Measurements from ENCODE around the gene RAPSN. TPM values are rescaled to one million over a fixed set of nuclear protein-coding genes. Genes with fewer than 3 reads are reported as not detected.

Gene RAPSN
- total and polyA plus RNA-seq, 2 of the 8 experiments (the other 6 are each of a cell fraction or from before 2014, with no cell fraction given) = 0.06 to 0.34 TPM

DNA sequence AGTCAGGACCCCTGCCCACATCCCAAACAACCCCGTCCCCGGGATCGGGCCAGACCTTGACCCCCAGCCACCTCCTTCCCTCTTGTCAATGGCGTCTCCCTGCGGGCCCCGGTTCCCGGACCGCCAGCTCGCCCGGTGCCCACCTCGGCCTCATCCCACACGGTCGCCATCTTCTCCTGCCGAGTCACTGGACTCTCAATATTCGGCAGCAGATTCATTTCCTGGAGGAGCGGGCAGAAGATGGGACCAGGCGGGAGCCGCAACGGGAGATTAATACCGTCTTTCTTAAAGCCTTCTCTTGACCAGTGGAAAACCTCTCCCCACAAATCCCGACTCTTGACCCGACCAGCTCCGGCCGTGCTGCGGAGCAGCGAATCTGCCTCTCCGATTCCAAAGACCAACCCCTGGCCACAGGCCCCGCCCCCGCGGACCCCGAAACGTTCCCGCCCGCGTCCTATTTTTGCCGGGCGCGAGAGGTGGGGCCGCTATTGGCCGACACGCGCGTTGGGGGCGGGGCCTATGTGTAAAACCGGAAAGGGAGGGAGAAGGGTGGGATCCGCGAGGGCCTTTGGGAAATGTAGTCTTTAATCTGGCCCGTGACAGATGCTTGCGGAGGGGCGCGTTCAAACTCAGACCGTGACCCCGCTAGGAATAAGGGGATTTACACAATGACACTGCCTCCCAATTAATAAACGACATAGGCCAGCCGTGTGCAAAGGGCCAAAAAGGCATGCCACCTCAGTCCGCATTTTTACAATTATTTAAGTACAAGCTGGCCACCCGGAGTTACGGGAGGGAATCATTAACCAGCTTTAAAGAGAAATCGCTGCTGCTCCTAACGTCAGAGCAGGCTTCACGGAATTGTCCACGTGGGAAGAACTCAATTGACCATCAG is 22.6 kb downstream of the RAPSN start, which contains the start of gene PSMC3 (continued):
- TF ChIP-seq TCF12 (IDR thresholded peaks at IDR 0.05; ENCODE audit: low read depth, low read length) = no peak
- peak; percentile 84 for TF ChIP-seq ASH2L (IDR thresholded peaks at IDR 0.05; ENCODE audit: low read length)
- peak; percentile 90 for TF ChIP-seq TBP (IDR thresholded peaks at IDR 0.05; ENCODE audit: low read depth, low read length)
- TF ChIP-seq RBBP5 (IDR thresholded peaks at IDR 0.05; ENCODE audit: borderline replicate concordance, low read depth, low read length) = 0 out of 2 replicates have a peak, but pooled peaks have one; percentile 58
- TF ChIP-seq SIN3A (conservative IDR thresholded peaks at IDR 0.05 in 1 of 2, IDR thresholded peaks at IDR 0.05 in 1 of 2; ENCODE audit: low read depth in 1 of 2, low read length in 2 of 2) = peak; percentile 55; a peak in 2 of 4 replicates
- TF ChIP-seq GTF2F1 (IDR thresholded peaks at IDR 0.05; ENCODE audit: borderline replicate concordance, low read depth, low read length) = no peak
- peak; percentile 67 for TF ChIP-seq SIX5 (IDR thresholded peaks at IDR 0.05; ENCODE audit: low read depth, low read length)
- no peak for TF ChIP-seq TEAD4 (IDR thresholded peaks at IDR 0.05; ENCODE audit: low read depth, low read length)
- TF ChIP-seq PHF8 (conservative IDR thresholded peaks at IDR 0.05; ENCODE audit: low read depth, low read length) = peak; percentile 95
- no peak for TF ChIP-seq SP4 (IDR thresholded peaks at IDR 0.05; ENCODE audit: low read length)
- no peak for TF ChIP-seq FOSL1 (IDR thresholded peaks at IDR 0.05; ENCODE audit: insufficient read depth, low read depth, low read length)
- TF ChIP-seq NANOG (IDR thresholded peaks at IDR 0.05; ENCODE audit: insufficient read depth, low read depth, low read length, poor library complexity, severe bottlenecking) = no peak
- peak; percentile 19 for TF ChIP-seq KDM4A (IDR thresholded peaks at IDR 0.05; ENCODE audit: low read depth, low read length, severe bottlenecking)
- TF ChIP-seq CHD1 (IDR thresholded peaks at IDR 0.05; ENCODE audit: low read depth, low read length) = no peak
- no peak for TF ChIP-seq RAD21 (IDR thresholded peaks at IDR 0.05 in 1 of 2, conservative IDR thresholded peaks at IDR 0.05 in 1 of 2; ENCODE audit: low read depth in 2 of 2, low read length in 2 of 2)
- no peak for TF ChIP-seq JUND (IDR thresholded peaks at IDR 0.05; ENCODE audit: low read length)
- TF ChIP-seq SAP30 (IDR thresholded peaks at IDR 0.05; ENCODE audit: insufficient read depth, insufficient replicate concordance, low read length) = peak; percentile 82
- TF ChIP-seq POLR2AphosphoS5 (IDR thresholded peaks at IDR 0.05; ENCODE audit: low read depth, low read length) = peak; percentile 84; the same call in 1 of the 2 replicates
- TF ChIP-seq RNF2 (IDR thresholded peaks at IDR 0.05; ENCODE audit: borderline replicate concordance, low read depth, low read length, missing control alignments, poor library complexity, severe bottlenecking) = no peak
- no peak for TF ChIP-seq HDAC6 (IDR thresholded peaks at IDR 0.05; ENCODE audit: low read depth, low read length)
- peak; percentile 84; the same call in 1 of the 2 replicates for TF ChIP-seq GABPA (IDR thresholded peaks at IDR 0.05; ENCODE audit: borderline replicate concordance, insufficient read depth, low read length)
- TF ChIP-seq CREB1 (IDR thresholded peaks at IDR 0.05) = no peak; the same call in 1 of the 2 replicates
